ENCODE results near the gene KDF1. TPM values are rescaled to one million over a fixed set of nuclear protein-coding genes. Genes with fewer than 3 reads are reported as not detected.

KDF1 gene
- total RNA-seq, 1 donor, result not detected

DNA sequence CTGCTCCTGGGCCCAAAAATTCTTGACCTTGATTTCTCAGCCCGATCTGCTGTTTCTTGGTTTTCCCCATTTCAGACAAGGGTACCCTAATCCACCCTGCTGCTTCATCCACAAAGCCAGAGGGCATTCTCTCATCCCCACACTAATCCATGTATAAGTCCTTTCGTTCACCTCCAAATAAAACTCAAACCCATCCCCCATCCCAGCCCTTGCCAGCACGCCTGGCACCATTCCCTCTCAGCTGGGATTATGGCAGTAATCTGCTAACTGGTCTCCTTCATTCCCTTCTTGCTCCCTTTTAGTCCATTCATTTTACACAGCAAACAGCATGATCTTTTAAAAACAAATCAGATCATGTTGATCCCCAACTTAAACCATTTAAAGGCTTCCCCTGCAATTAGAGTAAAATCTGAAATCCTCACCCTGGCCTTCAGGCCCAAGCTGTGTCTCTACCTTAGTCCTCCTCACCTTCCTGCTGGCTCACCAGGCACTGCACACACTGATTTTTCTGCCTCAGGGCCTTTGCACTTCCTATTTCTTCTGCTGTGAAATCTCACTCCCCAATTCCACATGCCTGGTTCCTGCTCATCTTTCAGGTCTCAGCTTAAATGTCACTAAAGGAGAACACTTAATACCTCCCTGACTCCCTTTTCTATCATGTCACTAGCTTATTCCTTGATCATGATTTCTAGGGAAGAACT is 21.0 kb upstream of the KDF1 start:
- TF ChIP-seq, protein P1, sequence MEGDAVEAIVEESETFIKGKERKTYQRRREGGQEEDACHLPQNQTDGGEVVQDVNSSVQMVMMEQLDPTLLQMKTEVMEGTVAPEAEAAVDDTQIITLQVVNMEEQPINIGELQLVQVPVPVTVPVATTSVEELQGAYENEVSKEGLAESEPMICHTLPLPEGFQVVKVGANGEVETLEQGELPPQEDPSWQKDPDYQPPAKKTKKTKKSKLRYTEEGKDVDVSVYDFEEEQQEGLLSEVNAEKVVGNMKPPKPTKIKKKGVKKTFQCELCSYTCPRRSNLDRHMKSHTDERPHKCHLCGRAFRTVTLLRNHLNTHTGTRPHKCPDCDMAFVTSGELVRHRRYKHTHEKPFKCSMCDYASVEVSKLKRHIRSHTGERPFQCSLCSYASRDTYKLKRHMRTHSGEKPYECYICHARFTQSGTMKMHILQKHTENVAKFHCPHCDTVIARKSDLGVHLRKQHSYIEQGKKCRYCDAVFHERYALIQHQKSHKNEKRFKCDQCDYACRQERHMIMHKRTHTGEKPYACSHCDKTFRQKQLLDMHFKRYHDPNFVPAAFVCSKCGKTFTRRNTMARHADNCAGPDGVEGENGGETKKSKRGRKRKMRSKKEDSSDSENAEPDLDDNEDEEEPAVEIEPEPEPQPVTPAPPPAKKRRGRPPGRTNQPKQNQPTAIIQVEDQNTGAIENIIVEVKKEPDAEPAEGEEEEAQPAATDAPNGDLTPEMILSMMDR (IDR thresholded peaks at IDR 0.05; ENCODE audit: insufficient read depth, low read length), result no peak
- no peak overlapping the region for H3K4me3 ChIP-seq (ENCODE audit: low read depth, low read length)
- no peak for DNase-seq (ENCODE audit: low read depth)

DNA sequence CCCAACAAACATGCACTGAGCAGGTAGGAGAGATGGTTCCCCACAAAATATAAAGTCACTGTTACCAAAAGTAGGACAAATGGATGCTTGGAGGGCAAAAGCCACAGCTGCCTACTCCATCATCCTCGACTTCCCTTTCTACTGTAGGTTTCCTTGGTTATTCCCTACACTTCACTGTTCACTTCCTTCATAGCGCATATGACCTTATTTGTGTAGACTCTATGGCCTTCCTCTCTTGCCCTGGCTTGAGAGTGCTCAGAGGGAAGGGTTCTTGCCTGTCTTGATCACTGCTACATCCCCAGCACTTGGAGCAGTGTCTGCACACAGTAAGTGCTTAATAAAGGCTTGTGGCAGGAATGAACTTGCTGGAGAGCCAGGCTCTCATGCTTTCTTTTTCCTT is 18.6 kb upstream of the KDF1 start:
- DNase-seq (ENCODE audit: low read depth), result no peak

GRCh38 chr1:26976621-26977510 is 16.6 kb upstream of the KDF1 start:
- TF ChIP-seq, protein P1 (IDR thresholded peaks at IDR 0.05; ENCODE audit: insufficient read depth, low read length), result no peak
- no peak overlapping the region for H3K4me3 ChIP-seq (ENCODE audit: low read depth, low read length)
- no peak for DNase-seq (ENCODE audit: low read depth)

More for the DNA sequence above, 18.6 kb upstream of the KDF1 start:
- TF ChIP-seq, protein P1 (IDR thresholded peaks at IDR 0.05; ENCODE audit: insufficient read depth, low read length), result no peak
- H3K4me3 ChIP-seq (ENCODE audit: low read depth, low read length), result no peak overlapping the region

DNA sequence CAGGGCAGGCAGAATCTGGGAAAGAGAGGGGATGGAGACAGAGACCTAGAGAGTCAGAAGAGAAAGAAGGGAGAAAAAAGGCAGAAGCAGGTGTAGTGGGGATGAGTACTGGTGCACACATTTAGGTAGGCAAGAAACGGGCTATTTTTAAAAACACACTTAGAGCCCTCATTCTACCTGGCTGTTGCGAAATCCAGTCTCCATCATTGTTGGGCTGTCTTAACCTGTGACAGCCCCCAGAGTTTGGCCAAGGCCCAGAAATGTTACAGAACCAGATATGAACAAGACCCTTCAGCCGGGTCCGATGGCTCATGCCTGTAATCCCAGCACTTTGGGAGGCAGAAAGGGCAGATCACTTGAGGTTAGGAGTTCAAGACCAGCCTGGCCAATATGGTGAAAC is 12.6 kb upstream of the KDF1 start:
- TF ChIP-seq, protein P1 (IDR thresholded peaks at IDR 0.05; ENCODE audit: insufficient read depth, low read length), result no peak
- DNase-seq (ENCODE audit: low read depth), result no peak
- no peak overlapping the region for H3K4me3 ChIP-seq (ENCODE audit: low read depth, low read length)

DNA sequence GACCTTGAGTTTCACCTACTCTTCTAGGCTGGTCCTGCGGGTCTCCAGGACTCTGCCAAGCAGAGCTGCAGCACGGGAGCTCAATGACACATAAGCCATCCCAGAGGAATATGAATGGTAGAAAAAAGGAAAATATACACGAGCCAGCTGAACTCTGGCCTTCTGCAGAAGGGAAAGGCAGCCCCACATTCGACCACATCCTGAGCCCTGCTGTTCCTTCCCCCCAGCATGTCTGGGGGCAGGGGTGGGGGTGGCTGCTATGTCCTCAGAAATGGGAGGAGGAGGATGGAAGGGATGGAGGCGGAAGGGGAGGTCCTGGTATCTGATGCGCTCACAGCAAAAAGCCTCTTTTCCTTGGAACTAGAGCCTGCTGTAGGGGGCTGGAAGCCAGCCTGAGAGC is 12.1 kb upstream of the KDF1 start:
- no peak overlapping the region for H3K4me3 ChIP-seq (ENCODE audit: low read depth, low read length)
- TF ChIP-seq, protein P1 (IDR thresholded peaks at IDR 0.05; ENCODE audit: insufficient read depth, low read length), result no peak
- DNase-seq (ENCODE audit: low read depth), result no peak

DNA sequence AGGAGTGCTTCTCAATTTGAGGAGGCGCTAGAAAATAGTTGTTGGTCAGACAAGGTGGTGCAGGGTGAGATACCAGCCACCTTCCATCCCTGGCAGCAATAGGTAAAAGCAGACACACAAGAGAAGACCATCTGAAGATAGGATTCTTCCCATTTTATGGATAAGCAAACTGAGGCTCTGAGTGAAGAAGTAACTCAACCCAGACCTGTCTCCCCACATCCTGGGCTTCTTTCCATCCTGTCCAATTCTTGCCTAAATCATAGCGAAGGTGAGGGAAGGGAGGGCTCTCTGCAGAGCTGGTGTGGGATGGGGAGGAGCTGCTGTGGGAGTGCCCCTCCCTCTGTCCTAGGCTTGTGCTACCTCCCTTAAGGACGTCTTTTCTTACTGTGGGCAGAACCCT is 11.3 kb upstream of the KDF1 start:
- DNase-seq (ENCODE audit: low read depth), result no peak
- H3K4me3 ChIP-seq (ENCODE audit: low read depth, low read length), result no peak overlapping the region
- TF ChIP-seq, protein P1 (IDR thresholded peaks at IDR 0.05; ENCODE audit: insufficient read depth, low read length), result no peak
